Panc1 (cell line): ENCODE measurements around the gene PDILT. TPM values are rescaled to one million over a fixed set of nuclear protein-coding genes. Genes with fewer than 3 reads are reported as not detected.

ENCODE experiments used
- ATAC-seq: fragments of 200-7000 bp; cut with Tn5 transposase; 2 replicates; pipeline ENCODE4 v1.9.1; 2020; ENCODE audit warnings: mild to moderate bottlenecking, moderate library complexity
- BruUV-seq: library from RNA; stranded (reverse); fragments of 400-500 nt; replicated peaks from 2 replicates; lab custom pipeline; 2021; lab: Mats Ljungman, UMichigan
- CTCF ChIA-PET: fragments of 300-600 bp; sonication (Branson Sonifier 250); formaldehyde crosslinking; loops from one replicate; lab custom pipeline; 2022; ENCODE audit warnings: antibody characterized with exemption; lab: Charles Lee
- POLR2A ChIA-PET: fragments of 300-600 bp; sonication (Branson Sonifier 250); formaldehyde crosslinking; loops from one replicate; lab custom pipeline; 2022; ENCODE audit warnings: antibody characterized with exemption; lab: Charles Lee
- DNase-seq: peaks from one replicate; pipeline ENCODE4 v3.0.0-alpha.2; 2010; ENCODE audit warnings: low read depth, low spot score
- H3K27ac ChIP-seq: 2 replicates; pipeline ENCODE4 v1.5.1; 2011; ENCODE audit warnings: mild to moderate bottlenecking, low read length, inconsistent platforms
- H3K27me3 ChIP-seq: fragments of 200-500 bp; sonication (Bioruptor generic); 2 replicates; pipeline ENCODE4 v1.6.0; 2014; ENCODE audit warnings: low read length, inconsistent platforms; ENCODE audit not compliant: control insufficient read depth, insufficient read depth
- H3K36me3 ChIP-seq: fragments of 200-500 bp; sonication (Bioruptor generic); 2 replicates; pipeline ENCODE4 v1.5.1; 2014; ENCODE audit warnings: inconsistent platforms, mild to moderate bottlenecking, low read length, moderate library complexity; ENCODE audit not compliant: control insufficient read depth, insufficient read depth
- H3K4me1 ChIP-seq: 2 replicates; pipeline ENCODE4 v1.5.1; 2011; ENCODE audit warnings: inconsistent platforms, mild to moderate bottlenecking, low read length, moderate library complexity; ENCODE audit not compliant: control insufficient read depth, insufficient read depth
- H3K4me3 ChIP-seq, 2 experiments: 2 replicates each; pipeline ENCODE4 v1.5.1; 2011 to 2012; ENCODE audit warnings: low read depth in 2 of 2, low read length in 2 of 2, mild to moderate bottlenecking in 2 of 2, inconsistent platforms in 1 of 2, moderate library complexity in 1 of 2
- H3K9me3 ChIP-seq: fragments of 200-500 bp; sonication (Bioruptor generic); 2 replicates; pipeline ENCODE4 v1.5.1; 2014; ENCODE audit warnings: low read depth, mild to moderate bottlenecking, inconsistent platforms, low read length, moderate library complexity; ENCODE audit not compliant: control insufficient read depth, insufficient read depth
- POLR2AphosphoS5 ChIP-seq: IDR thresholded peaks from 2 replicates; pipeline ENCODE4 v1.6.1; 2012; ENCODE audit warnings: mild to moderate bottlenecking, low read depth, low read length, moderate library complexity
- REST ChIP-seq, 2 experiments: IDR thresholded peaks; 2 replicates each; pipeline ENCODE4 v1.6.1; 2011 to 2012; ENCODE audit warnings: low read depth in 2 of 2, control low read depth in 1 of 2, low read length in 1 of 2, mild to moderate bottlenecking in 1 of 2, moderate library complexity in 1 of 2; ENCODE audit not compliant: insufficient read depth in 1 of 2
- SIN3A ChIP-seq: IDR thresholded peaks from 2 replicates; pipeline ENCODE4 v1.6.1; 2012; ENCODE audit warnings: low read depth, mild to moderate bottlenecking, low read length, moderate library complexity, borderline replicate concordance; ENCODE audit not compliant: insufficient read depth
- TCF7L2 ChIP-seq: IDR thresholded peaks from 2 replicates; pipeline ENCODE4 v1.6.1; 2011; ENCODE audit warnings: mild to moderate bottlenecking, low read depth, low read length, inconsistent platforms
- in situ Hi-C: cut with HindIII; loops from 2 replicates; pipeline ENCODE4 v1.10.0; 2016; ENCODE audit warnings: low sequenced_read_pairs, low pct_unique_long_range_greater_than_20kb
- intact Hi-C: fragments of 100-400 bp; cut with micrococcal nuclease; formaldehyde crosslinking; loops from one replicate; pipeline ENCODE4 v1.10.0; 2022; ENCODE audit not compliant: unreplicated experiment
- total RNA-seq: library from RNA; stranded (reverse); gene quantifications from one replicate; pipeline ENCODE4 v1.2.1, GENCODE V29; 2021; ENCODE audit not compliant: unreplicated experiment
- TF ChIP-seq, protein P1 (sequence below): fragments of 450-650 bp; IDR thresholded peaks from 2 replicates; pipeline ENCODE4 v1.5.1; 2017; ENCODE audit warnings: mild to moderate bottlenecking

Gene PDILT
- total RNA-seq, 1 experiment from 2014 or later = not detected

DNA sequence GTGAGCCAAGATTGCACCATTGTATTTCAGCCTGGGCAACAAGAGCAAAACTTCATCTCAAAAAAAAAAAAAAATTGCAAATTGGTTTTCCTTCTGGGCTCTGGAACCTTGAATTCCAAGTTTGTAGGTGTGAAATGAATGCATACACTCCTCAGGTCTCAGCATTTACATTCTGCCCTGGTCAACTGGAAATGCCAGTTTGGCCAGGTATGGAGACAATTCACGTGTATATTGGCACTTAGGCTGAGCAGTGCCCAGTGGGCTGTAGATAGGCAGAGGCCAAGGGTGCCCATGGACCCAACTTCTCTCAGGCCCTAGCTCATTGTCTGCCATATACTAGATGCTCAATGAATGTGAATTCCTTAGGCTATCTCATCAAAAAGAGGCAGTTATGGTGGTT is 15.7 kb downstream of the PDILT start:
- BruUV-seq = no TSS peak
- Histone ChIP-seq H3K4me1 (no peaks in the 10 kb centered on the region), H3K9me3 (no peaks in the 10 kb centered on the region), H3K36me3 (no peaks in the 10 kb centered on the region), H3K27ac (no peak overlapping the region), H3K27me3 (peaks cover 5% of the 10 kb centered on the region; the same call in 1 of the 2 replicates), H3K4me3 (no peak overlapping the region)
- in situ Hi-C loops (no loop called here), intact Hi-C loops (loop anchor here (5.0 kb wide), 1 partner anchor 82 kb away; no protein-coding TSS in a partner anchor)
- DNase-seq (no peak), ATAC-seq (no peak)
- CTCF ChIA-PET = interaction anchor here (0.6 kb wide), 1 partner anchor 913 kb away, joined by 4 read pairs; no protein-coding TSS in a partner anchor
- POLR2A ChIA-PET = no interaction called here
- TF ChIP-seq POLR2AphosphoS5 = no peak
- no peak for TF ChIP-seq TCF7L2
- TF ChIP-seq, protein P1, sequence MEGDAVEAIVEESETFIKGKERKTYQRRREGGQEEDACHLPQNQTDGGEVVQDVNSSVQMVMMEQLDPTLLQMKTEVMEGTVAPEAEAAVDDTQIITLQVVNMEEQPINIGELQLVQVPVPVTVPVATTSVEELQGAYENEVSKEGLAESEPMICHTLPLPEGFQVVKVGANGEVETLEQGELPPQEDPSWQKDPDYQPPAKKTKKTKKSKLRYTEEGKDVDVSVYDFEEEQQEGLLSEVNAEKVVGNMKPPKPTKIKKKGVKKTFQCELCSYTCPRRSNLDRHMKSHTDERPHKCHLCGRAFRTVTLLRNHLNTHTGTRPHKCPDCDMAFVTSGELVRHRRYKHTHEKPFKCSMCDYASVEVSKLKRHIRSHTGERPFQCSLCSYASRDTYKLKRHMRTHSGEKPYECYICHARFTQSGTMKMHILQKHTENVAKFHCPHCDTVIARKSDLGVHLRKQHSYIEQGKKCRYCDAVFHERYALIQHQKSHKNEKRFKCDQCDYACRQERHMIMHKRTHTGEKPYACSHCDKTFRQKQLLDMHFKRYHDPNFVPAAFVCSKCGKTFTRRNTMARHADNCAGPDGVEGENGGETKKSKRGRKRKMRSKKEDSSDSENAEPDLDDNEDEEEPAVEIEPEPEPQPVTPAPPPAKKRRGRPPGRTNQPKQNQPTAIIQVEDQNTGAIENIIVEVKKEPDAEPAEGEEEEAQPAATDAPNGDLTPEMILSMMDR = no peak
- TF ChIP-seq SIN3A = no peak
- TF ChIP-seq REST (IDR thresholded peaks at IDR 0.05; ENCODE audit: insufficient read depth in 1 of 2, low read depth in 2 of 2, low read length in 1 of 2) = no peak

- in situ Hi-C loops (no loop called here), intact Hi-C loops (loop anchor here (5.0 kb wide), 1 partner anchor 81 kb away; no protein-coding TSS in a partner anchor)
- POLR2A ChIA-PET = no interaction called here
- no peak for DNase-seq
- TF ChIP-seq TCF7L2 (no peak), POLR2AphosphoS5 (no peak), SIN3A (no peak), REST (IDR thresholded peaks at IDR 0.05; ENCODE audit: insufficient read depth in 1 of 2, low read depth in 2 of 2, low read length in 1 of 2) (no peak)
- TF ChIP-seq, protein P1 = no peak
- H3K4me1 ChIP-seq = no peaks in the 10 kb centered on the region
- H3K36me3 ChIP-seq = no peaks in the 10 kb centered on the region
- H3K4me3 ChIP-seq = no peak overlapping the region
- no peak for ATAC-seq
- no peaks in the 10 kb centered on the region for H3K9me3 ChIP-seq
- no peak overlapping the region for H3K27ac ChIP-seq
- no TSS peak for BruUV-seq
- peaks cover 5% of the 10 kb centered on the region; the same call in 1 of the 2 replicates for H3K27me3 ChIP-seq
- CTCF ChIA-PET = no interaction called here
Measured at GRCh38 chr16:20387978-20388377, 16.6 kb downstream of the PDILT start.
